Jurkat, Clone E6-1 (cell line): ENCODE results near the gene VARS2.
"Not testable (repeated sequence)": the region's sequence is repeated elsewhere in the genome, so short reads cannot be mapped to it uniquely, and the experiment has no call there.

ENCODE experiments used
- DNase-seq: peaks from one replicate; pipeline ENCODE4 v3.0.0-alpha.2; 2011; ENCODE audit warnings: low read depth, low spot score
- H3K4me3 ChIP-seq: 2 replicates; pipeline ENCODE4 v1.5.1; 2011; ENCODE audit warnings: mild to moderate bottlenecking, low read length, control low read depth, moderate library complexity

The VARS2 gene

GRCh38 chr6:30917487-30917886 is 3.4 kb downstream of the VARS2 start:
- no peak overlapping the region for H3K4me3 ChIP-seq
- no peak for DNase-seq

DNA sequence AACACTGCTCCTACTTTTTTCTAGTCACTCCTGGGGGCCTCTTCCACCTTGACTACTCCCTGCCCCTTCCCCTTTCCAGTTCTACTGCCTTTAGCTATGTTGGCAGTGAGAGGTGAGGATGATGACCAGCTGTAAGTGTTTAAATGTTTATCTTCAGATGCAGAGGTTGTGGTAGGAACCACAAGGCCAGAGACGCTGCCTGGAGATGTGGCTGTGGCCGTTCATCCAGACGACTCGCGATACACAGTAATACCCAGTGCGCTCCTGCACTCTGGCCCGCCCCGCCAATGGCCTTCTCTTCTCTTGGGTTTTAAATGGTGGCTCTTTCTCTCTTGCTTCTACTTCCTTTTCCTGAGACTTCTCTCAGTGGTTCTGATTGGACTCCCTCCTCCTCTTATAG is 4.6 kb downstream of the VARS2 start:
- DNase-seq, result no peak
- H3K4me3 ChIP-seq, result no peak overlapping the region

- H3K4me3 ChIP-seq, result no peak overlapping the region
- no peak for DNase-seq
These were observed 8.4 kb downstream of the VARS2 start for GRCh38 chr6:30922447-30922852.

DNA sequence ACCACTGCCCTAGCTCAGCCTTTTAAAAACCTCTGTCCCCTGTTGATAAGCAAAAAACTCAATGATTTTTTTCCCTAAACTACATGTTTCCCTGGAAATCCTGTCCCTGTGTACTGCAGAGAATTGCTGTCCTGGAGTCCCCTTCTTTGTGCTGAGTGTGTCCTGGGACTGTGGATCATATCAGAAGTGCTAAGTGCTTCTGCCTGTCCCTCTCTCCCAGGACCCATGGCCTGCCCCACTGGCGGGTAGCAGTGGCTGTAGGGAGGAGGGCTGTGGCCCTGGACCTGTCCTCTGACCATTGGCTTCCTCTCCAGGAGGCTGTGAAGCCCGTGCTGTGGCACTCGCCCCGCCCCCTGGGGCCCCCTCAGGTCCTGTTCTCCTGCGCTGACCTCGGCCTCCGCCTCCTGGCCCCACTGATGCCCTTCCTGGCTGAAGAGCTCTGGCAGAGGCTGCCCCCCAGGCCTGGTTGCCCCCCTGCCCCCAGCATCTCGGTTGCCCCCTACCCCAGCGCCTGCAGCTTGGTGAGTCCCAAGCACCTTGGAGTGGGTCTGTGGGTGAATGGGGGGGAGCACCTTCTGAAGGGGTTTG is 10.1 kb downstream of the VARS2 start:
- H3K4me3 ChIP-seq, DNase-seq: not testable (repeated sequence)

- no peak for DNase-seq
These were observed 12.6 kb downstream of the VARS2 start for GRCh38 chr6:30926644-30927043.

GRCh38 chr6:30927080-30927479 is 13.0 kb downstream of the VARS2 start:
- not testable (repeated sequence) for H3K4me3 ChIP-seq, DNase-seq

More at GRCh38 chr6:30926644-30927043, 12.6 kb downstream of the VARS2 start:
- no peak overlapping the region for H3K4me3 ChIP-seq

DNA sequence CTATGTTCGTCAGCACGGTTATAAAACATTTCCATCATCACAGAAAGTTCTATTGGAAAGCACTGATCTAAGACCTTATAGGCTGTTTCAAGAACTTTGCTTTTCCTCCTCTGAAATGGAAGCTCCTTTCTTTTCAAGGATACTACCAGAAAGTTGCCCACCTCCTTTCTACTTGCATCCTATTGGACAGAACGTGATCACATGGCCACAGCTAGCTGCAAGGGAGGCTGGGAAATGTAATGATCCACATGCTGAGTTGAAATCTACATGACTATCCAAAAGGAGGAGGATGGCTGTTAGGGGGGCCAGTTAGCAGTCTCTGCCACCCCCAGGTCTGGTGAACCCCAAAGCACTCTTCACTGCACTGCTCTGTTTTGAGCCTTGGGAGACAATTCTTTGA is 14.6 kb downstream of the VARS2 start:
- DNase-seq, result no peak
- no peak overlapping the region for H3K4me3 ChIP-seq

DNA sequence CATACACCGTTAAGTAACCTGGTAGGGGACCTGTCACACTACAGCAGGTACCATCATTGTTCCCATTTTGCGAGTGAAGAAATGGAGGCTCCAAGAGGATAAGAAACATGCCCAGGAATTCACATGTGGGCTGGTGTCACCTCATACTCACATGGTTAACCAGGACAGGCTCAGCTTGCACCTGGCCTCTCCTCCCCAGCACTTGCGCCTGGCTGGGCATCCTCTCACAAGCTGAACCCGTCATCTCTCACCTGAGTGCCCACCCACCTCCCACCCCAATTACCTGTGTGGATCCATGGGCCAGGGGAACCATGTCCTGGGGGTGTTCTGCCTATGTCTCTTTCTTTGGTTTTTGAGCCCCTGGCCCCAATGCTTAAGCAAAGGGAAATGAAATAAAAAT is 16.5 kb downstream of the VARS2 start:
- no peak overlapping the region for H3K4me3 ChIP-seq

DNA sequence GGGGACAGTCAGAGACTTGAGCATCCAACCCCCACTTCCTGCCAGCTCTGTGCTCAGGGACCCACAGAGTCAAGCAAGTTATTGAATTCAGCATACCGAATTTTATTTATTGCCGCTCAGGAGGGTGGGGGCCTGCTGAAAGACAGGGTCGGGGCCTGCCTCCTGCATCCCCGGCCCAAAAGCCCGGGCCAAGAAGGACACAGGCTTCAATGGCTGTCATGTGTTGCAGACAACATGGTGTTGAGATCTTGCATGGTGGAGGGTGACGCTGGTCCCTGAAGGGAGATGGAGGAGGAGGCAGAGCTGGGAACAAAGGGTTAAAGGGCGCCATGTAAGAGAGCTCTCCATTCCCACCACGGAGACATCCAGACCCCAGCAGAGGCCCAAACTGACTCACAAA is 17.2 kb downstream of the VARS2 start:
- no peak overlapping the region for H3K4me3 ChIP-seq
- DNase-seq, result no peak

More for the DNA sequence above, 16.5 kb downstream of the VARS2 start:
- DNase-seq, result no peak

DNA sequence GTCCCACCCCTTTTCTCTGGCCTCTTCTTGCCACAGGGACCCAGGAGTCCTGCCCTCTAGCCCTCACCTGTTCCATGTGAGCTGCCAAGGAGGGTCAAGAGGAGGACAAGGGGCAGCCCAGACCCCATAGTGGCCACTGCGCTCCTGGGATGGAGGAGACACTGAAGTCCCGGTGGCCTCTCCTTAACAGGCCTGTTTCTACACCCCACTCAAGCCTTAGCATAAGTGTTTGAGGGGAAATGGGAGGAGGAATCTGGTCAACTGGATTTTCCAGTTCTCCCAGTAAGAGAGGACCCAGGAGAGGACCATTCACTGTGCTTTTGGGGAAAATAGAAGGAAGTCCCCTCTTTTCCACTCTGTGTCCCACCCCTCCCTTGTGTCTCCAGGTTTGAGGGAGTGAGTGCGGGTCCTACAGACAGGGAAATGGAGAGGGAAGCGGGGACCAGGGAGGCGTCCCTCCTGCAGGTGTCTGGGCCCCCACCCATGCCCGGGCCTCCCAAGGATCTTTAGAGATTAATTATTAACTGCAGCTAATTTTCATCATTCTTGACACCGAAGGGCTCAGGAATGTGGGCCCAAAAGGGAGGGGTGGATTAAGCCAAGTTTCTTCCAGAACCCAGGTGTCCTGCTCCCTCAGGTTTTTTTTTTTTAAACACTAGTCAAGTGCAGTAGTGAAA is 18.1 kb downstream of the VARS2 start, which contains the start of gene SFTA2:
Gene SFTA2 (minus strand): TSS at position 202 of the 677 bp plus-strand sequence. CDS start 74 bp downstream, at position 128.
- DNase-seq, result no peak

DNA sequence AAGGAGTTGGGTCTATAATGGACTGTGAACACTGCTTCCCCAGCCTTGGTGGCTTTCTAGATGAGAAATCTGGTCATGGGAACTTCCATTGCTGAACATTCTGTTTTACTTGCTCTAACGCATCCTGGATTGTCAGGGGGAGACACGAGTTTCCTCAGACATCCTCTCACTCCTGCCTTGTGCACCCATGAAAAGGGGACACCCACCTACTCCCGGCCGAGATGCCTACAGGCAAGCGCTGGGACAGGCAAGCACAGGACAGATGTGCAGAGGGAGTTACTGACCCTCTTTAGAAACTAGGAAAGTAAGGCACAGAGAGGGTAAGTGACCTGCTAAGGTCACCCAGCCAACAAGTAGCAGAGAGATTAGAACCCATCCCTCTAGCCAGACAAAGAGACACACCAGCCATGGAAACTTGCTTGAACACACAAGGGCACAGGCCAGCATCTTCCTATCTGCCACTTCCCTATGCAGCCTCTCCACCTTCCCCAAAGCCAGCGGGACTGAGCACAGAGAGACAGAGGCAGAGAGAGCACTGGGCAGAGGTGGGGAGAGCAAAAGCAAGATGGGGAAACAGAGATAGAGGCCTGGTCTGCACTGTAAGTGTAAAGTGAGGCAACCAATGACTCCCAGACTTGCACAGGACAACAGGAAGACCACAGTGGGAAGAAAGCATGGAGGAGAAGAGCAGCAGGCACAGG is 18.8 kb downstream of the VARS2 start:
- DNase-seq, result no peak
- H3K4me3 ChIP-seq, result no peak overlapping the region

More for the DNA sequence above, 18.1 kb downstream of the VARS2 start, which contains the start of gene SFTA2:
- no peak within 1 kb of the TSS for H3K4me3 ChIP-seq

DNA sequence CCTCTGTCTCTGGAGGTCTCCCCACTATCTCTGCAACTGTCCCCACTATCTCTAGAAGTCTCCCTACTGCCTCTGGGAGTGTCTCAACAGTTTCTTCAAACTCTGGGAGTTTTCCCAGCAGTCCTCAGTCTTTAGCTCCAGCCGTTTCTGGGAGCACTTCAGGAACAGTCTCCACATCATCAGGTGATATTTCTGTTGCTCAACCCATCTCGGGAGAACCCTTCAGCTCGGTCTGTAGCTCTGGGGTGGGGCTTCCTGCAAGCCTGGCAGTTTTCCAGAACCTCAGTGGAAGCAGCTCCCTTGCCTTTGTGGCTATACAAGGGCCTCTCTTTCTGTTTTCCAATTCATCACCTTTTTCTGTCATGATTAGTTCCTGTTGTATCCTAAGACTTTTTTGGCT is 21.0 kb downstream of the VARS2 start:
- H3K4me3 ChIP-seq, result no peak overlapping the region
- DNase-seq, result no peak

- no peak overlapping the region for H3K4me3 ChIP-seq
- DNase-seq, result no peak
These were observed 23.2 kb downstream of the VARS2 start for GRCh38 chr6:30937265-30937664.

DNA sequence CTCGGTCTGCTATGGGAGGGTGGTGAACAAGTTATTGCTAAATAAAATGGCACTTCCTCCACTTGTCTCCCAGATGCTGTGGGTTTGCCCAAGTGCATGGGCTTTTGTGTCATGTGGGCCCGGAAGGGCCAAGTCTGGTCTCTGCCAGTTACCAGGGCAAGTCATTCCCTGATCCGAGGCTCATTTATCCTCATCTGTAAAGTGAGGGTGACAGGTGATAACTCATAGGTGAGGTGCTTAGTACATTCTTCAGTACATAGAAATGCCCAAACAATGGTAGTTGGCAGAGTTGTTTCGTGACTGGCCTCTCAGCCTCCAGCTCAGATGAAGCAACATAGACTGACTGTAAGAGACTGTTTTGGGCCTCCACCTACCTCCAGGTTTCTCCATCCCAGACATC is 24.7 kb downstream of the VARS2 start:
- no peak overlapping the region for H3K4me3 ChIP-seq
- no peak for DNase-seq

- no peak for DNase-seq
- H3K4me3 ChIP-seq, result no peak overlapping the region
These were observed 25.4 kb downstream of the VARS2 start for GRCh38 chr6:30939473-30939872.

DNA sequence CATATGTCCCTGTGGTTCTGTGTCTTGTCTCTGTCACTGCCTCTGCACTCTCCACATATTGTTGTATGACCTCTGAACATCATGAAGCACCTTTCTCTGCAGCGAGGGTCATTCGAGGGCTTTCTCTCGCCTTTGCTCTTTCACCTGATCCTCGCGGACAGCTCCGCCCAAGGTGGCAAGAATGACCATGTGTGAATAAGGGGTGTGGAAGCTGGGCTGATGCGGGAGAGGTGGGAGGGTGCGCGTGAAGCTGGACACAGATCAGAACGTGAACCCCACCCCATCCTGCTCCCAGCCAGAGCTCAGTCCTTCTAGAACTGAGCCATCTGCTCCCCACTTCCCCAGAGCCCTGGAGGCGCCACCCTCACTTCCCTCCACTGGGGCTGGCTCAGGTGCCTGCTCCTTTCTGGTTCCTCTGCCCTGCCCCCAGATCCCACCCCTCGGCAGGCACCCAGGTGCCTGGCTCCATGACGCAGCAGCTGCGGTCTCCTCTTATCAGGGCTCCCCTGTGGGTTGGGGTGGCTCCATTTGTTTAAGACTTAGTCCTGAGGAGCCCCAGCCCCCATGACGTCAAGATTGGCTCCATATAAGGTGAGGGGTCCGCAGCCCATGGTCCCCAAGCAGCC is 26.4 kb downstream of the VARS2 start, which contains the start of gene MUCL3:
Gene MUCL3 (plus strand): TSS at position 613 of the 626 bp plus-strand sequence. CDS start 27 bp downstream, outside the sequence.
- H3K4me3 ChIP-seq, result no peak within 1 kb of the TSS
- no peak for DNase-seq

DNA sequence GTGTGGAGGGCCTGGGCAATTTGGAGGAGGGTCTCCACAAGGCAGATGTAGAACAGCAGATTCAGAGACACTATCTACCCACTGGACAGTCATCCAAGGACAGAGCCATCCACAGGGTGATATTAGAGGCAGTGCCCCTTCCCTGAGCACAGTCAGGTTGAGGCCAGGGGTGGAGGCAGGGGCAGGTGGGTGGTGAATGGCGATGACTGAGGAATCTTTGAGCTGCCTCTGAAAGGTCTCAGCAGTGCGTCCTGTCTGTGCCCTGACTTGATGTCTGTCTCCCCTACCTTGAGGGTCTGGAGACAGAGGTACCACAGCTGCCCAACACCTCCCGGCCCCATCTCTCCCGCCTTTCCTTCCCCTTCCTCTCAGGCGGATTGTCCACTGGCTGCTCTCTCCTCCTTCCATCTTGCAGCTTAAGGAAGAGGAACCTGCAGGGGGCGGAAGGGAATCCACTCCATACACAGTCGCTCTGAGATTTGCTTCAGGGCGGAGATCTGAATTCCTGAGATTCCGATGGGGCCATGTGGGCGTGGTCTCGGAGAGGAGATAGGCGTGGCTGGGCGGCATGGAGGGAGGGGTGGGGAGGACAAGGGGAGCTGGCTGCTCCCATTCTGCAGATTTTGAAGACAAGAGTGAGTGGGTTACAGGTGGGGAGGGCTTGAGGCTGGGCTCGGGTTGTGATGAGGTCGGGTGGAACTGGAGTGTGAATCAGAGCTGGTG is 28.5 kb downstream of the VARS2 start:
- H3K4me3 ChIP-seq, result no peak overlapping the region
- no peak for DNase-seq

- no peak overlapping the region for H3K4me3 ChIP-seq
- no peak for DNase-seq
These were observed 30.0 kb downstream of the VARS2 start for GRCh38 chr6:30944051-30944450.

DNA sequence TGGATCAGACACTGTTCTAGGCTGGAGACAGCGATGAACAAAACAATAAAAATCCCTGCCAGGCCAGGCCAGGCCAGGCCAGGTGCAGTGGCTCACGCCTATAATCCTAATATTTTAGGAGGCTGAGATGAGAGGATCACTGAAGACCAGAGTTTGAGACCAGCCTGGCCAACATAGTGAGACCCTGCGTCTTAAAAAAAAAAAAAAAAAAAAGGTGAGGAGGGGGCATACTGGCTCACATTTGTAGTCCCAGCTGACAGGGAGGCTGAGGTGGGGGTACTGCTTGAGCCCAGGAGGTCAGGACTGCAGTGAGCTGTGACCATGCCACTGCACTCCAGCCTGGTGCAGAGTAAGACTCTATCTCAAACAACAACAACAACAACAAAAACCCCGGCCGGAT is 31.2 kb downstream of the VARS2 start:
- H3K4me3 ChIP-seq, result no peak overlapping the region
- no peak for DNase-seq
